ENCODE data around the gene OPRD1.
"Not testable (repeated sequence)": the region's sequence is repeated elsewhere in the genome, so short reads cannot be mapped to it uniquely, and the experiment has no call there.

OPRD1 gene

GRCh38 chr1:28803051-28803450, 8.9 kb upstream of the OPRD1 start:
- no peak for DNase-seq

GRCh38 chr1:28803662-28804061, 8.3 kb upstream of the OPRD1 start:
- no peak for DNase-seq

- DNase-seq = no peak
Measured at GRCh38 chr1:28804071-28804470, 7.9 kb upstream of the OPRD1 start.

- no peak for DNase-seq
Measured at GRCh38 chr1:28807046-28807445, 4.9 kb upstream of the OPRD1 start.

GRCh38 chr1:28807986-28808385, 4.0 kb upstream of the OPRD1 start:
- no peak for DNase-seq

- no peak for DNase-seq
Measured at GRCh38 chr1:28811369-28811765, 603 bp upstream of the OPRD1 start.

GRCh38 chr1:28812669-28813468, 899 bp downstream of the OPRD1 start:
- peak; percentile 83 for DNase-seq

- DNase-seq = no peak
Measured at GRCh38 chr1:28813931-28814465, 2.0 kb downstream of the OPRD1 start.

- no peak for DNase-seq
Measured at GRCh38 chr1:28815533-28816185, 3.7 kb downstream of the OPRD1 start.

- no peak for DNase-seq
Measured at GRCh38 chr1:28817133-28817532, 5.2 kb downstream of the OPRD1 start.

- DNase-seq = no peak
Measured at GRCh38 chr1:28819020-28819419, 7.0 kb downstream of the OPRD1 start.

GRCh38 chr1:28822799-28823198, 10.8 kb downstream of the OPRD1 start:
- no peak for DNase-seq

GRCh38 chr1:28824061-28824460, 12.1 kb downstream of the OPRD1 start:
- not testable (repeated sequence) for DNase-seq

GRCh38 chr1:28828227-28828858, 16.4 kb downstream of the OPRD1 start:
- DNase-seq = not testable (repeated sequence)

- peak; percentile 31 for DNase-seq
Measured at GRCh38 chr1:28830814-28831213, 18.8 kb downstream of the OPRD1 start.

- DNase-seq = no peak
Measured at GRCh38 chr1:28832966-28833365, 21.0 kb downstream of the OPRD1 start.

- no peak for DNase-seq
Measured at GRCh38 chr1:28833381-28833780, 21.4 kb downstream of the OPRD1 start.

GRCh38 chr1:28835237-28835650, 23.3 kb downstream of the OPRD1 start:
- DNase-seq = peak; percentile 97

GRCh38 chr1:28836421-28836956, 24.5 kb downstream of the OPRD1 start:
- DNase-seq = no peak

GRCh38 chr1:28840928-28841544, 29.1 kb downstream of the OPRD1 start:
- no peak for DNase-seq

- DNase-seq = peak; percentile 41
Measured at GRCh38 chr1:28845786-28846543, 34.0 kb downstream of the OPRD1 start.

- DNase-seq = not testable (repeated sequence)
Measured at GRCh38 chr1:28847207-28847606, 35.2 kb downstream of the OPRD1 start.

All from DMS153 (cell line).